Heart left ventricle (tissue), 13 donors: ENCODE results near the gene VAT1L.

Experiments
- CTCF ChIP-seq, 12 donors: fragments of 200-600 bp; sonication (generic) in 4 of 12; IDR thresholded peaks; one replicate each; pipeline versions ENCODE4 v1.5.0 to v1.8.0; 2018 to 2022; ENCODE audit warnings: antibody characterized with exemption in 12 of 12, mild to moderate bottlenecking in 5 of 12
- POLR2A ChIP-seq, 2 donors: fragments of 450-650 bp; IDR thresholded peaks; one replicate each; pipeline ENCODE4 v1.6.1; 2017; ENCODE audit warnings: antibody characterized with exemption in 2 of 2, mild to moderate bottlenecking in 2 of 2, moderate library complexity in 2 of 2
- donor health status: ischemic (EF 13 %, LVEDD 7.1; RV severe dilation, severe dysfunction).
- donor health status: DM: no; HTN: yes; CAD: no.
- donor health status: DM: no; HTN: no; CAD: no.
- donor health status: ischemic (EF 25% LVEDD 6.9; RV normal size, moderate dysfunction).
- donor health status: ischemic (EF 25% LVEDD 5.7; RV mildly dilated, moderate dysfunction).
- donor health status: ischemic (EF 35%, LVEDD 5.7; RV mildly dilated, moderate dysfunction).
- donor health status: nonischemic (EF 11% LVEDD 7.7; RV severe dilation, severe dysfunction).
- donor health status: DM: yes; HTN: yes; CAD: no.
- donor health status: PGD.
- donor health status: ischemic (EF 29% LVEDD 5.4; RV normal size, mild dysfunction).
- donor health status: nonischemic (EF 23%, LVEDD 6.1; RV moderate dilation, normal function).

GRCh38 chr16:77801817-77802216 is 13.5 kb downstream of the VAT1L start:
- TF ChIP-seq POLR2A (IDR thresholded peaks at IDR 0.05) (no peak), CTCF (IDR thresholded peaks at IDR 0.05) (no peak)
